Coronary artery (tissue), 2 donors: ENCODE measurements around the gene CCSER1.

Source experiments
- DNase-seq: peaks from one replicate; pipeline ENCODE4 v3.0.0-alpha.2; 2017; ENCODE audit warnings: low spot score
- H3K27ac ChIP-seq, 2 donors: fragments of 200-600 bp; sonication (generic); one replicate each; pipeline ENCODE4 v1.5.1; 2016 to 2019
- H3K4me3 ChIP-seq: fragments of 200-600 bp; sonication (generic); 2 replicates; pipeline ENCODE4 v1.5.1; 2016; ENCODE audit warnings: mild to moderate bottlenecking, moderate library complexity
- CTCF ChIP-seq: fragments of 200-600 bp; sonication (generic); IDR thresholded peaks from one replicate; pipeline ENCODE4 v1.5.1; 2019; ENCODE audit warnings: antibody characterized with exemption

The CCSER1 gene

GRCh38 chr4:90718931-90719330, 591.7 kb downstream of the CCSER1 start:
- DNase-seq: no peak
- H3K4me3 ChIP-seq: no peak overlapping the region
- H3K27ac ChIP-seq: no peak overlapping the region
- TF ChIP-seq CTCF: no peak

- Histone ChIP-seq H3K27ac (no peak overlapping the region), H3K4me3 (no peak overlapping the region)
- no peak for DNase-seq
- TF ChIP-seq CTCF: no peak
Measured at GRCh38 chr4:90727938-90728337, 600.7 kb downstream of the CCSER1 start.

GRCh38 chr4:90730752-90731151, 603.6 kb downstream of the CCSER1 start:
- DNase-seq: no peak
- TF ChIP-seq CTCF: no peak
- H3K27ac ChIP-seq: no peak overlapping the region
- no peak overlapping the region for H3K4me3 ChIP-seq

- DNase-seq: no peak
- no peak for TF ChIP-seq CTCF
- Histone ChIP-seq H3K4me3 (no peak overlapping the region), H3K27ac (no peak overlapping the region)
Measured at GRCh38 chr4:90733211-90733610, 606.0 kb downstream of the CCSER1 start.

- H3K27ac ChIP-seq: no peak overlapping the region
- DNase-seq: no peak
- TF ChIP-seq CTCF: no peak
- H3K4me3 ChIP-seq: no peak overlapping the region
Measured at GRCh38 chr4:90745176-90745575, 618.0 kb downstream of the CCSER1 start.

GRCh38 chr4:90753068-90753467, 625.9 kb downstream of the CCSER1 start:
- no peak for DNase-seq
- TF ChIP-seq CTCF: no peak
- Histone ChIP-seq H3K4me3 (no peak overlapping the region), H3K27ac (no peak overlapping the region)

GRCh38 chr4:90757534-90758060, 630.4 kb downstream of the CCSER1 start:
- no peak for TF ChIP-seq CTCF
- Histone ChIP-seq H3K27ac (no peak overlapping the region), H3K4me3 (no peak overlapping the region)
- DNase-seq: no peak
